ENCODE measurements around the gene PIR. TPM values are rescaled to one million over a fixed set of nuclear protein-coding genes. Genes with fewer than 3 reads are reported as not detected.

PIR gene
- total and polyA plus RNA-seq, 5 donors from 2014 or later, result 0.14 TPM; not detected in 4

DNA sequence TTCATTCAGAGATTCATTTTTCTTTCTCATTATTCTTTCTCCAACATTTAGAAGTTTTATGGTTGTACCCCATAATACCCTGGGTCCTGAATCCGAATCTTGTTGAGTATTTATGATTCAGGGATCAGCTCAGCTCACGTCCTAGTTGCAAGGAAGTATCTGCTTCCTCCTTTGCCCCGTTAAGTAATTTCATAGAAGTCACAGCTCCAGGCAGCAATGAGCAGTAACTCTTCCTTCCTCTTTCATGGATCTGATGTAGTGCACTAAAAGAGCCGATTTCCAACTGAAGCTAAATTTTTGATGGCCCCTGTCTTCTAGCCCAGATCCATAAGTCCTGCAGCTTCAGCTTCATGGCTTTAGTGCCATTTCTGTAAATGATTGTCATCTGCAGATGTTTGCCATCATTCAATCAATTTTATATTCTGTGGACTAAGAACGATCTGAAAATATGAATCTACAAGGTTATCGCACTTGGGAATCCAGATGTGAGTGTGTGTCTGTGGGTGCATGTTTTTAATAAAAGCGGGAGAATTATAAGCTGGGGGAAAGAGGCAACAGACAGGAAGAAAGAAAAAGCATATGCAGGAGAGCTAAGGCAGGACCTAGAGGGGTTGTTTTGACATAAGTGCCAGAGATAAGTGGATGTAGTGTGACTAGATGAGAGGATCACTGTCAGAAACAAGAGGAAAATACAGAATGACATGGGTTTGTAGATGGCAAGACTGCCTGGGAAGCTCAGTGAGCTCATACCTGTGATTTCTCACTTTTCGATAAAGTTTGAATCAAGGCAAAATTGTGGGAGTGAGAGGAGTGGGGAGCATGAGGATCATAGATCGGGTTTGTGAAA, 126.4 kb downstream of the PIR start:
- Histone ChIP-seq H3K27ac (ENCODE audit: insufficient read depth, low read length, poor library complexity, severe bottlenecking) (no peak overlapping the region), H3K27me3 (ENCODE audit: control insufficient read depth, insufficient read depth, low read length) (no peaks in the 10 kb centered on the region), H3K9me3 (ENCODE audit: control insufficient read depth in 2 of 2, low read length in 2 of 2) (no peaks in the 10 kb centered on the region), H3K4me3 (ENCODE audit: low read depth, low read length) (no peak overlapping the region), H3K36me3 (ENCODE audit: control insufficient read depth, insufficient read depth, low read length) (no peaks in the 10 kb centered on the region), H3K4me1 (ENCODE audit: control insufficient read depth, insufficient read depth, low read length, poor library complexity, severe bottlenecking) (no peaks in the 10 kb centered on the region)
- H3K27ac Mint-ChIP-seq, result no peak overlapping the region
- DNase-seq (no peak), ATAC-seq (ENCODE audit: low read depth in 2 of 2) (no peak)
- no peak overlapping the region for H3K4me3 Mint-ChIP-seq
- H3K9me3 Mint-ChIP-seq, result peaks cover 0 to 2% (median 0%) of the 10 kb centered on the region in 7 donors
- H3K4me1 Mint-ChIP-seq, result no peaks in the 10 kb centered on the region
- H3K36me3 Mint-ChIP-seq, result no peaks in the 10 kb centered on the region
- peaks cover 4% of the 10 kb centered on the region for H3K27me3 Mint-ChIP-seq

GRCh38 chrX:15359701-15360100, 133.4 kb downstream of the PIR start:
- no peak for ATAC-seq (ENCODE audit: low read depth in 2 of 2)

GRCh38 chrX:15358533-15358932, 134.6 kb downstream of the PIR start:
- no peaks in the 10 kb centered on the region for H3K9me3 ChIP-seq (ENCODE audit: control insufficient read depth in 2 of 2, low read length in 2 of 2)
- H3K27ac Mint-ChIP-seq, result no peak overlapping the region
- no peaks in the 10 kb centered on the region for H3K4me1 Mint-ChIP-seq
- H3K36me3 ChIP-seq (ENCODE audit: control insufficient read depth, insufficient read depth, low read length), result no peaks in the 10 kb centered on the region
- H3K36me3 Mint-ChIP-seq, result no peaks in the 10 kb centered on the region
- H3K9me3 Mint-ChIP-seq, result peaks cover 0 to 3% (median 0%) of the 10 kb centered on the region in 7 donors
- DNase-seq, result no peak
- no peak overlapping the region for H3K4me3 ChIP-seq (ENCODE audit: low read depth, low read length)
- ATAC-seq (ENCODE audit: low read depth in 2 of 2), result no peak
- H3K4me1 ChIP-seq (ENCODE audit: control insufficient read depth, insufficient read depth, low read length, poor library complexity, severe bottlenecking), result no peaks in the 10 kb centered on the region
- H3K27me3 Mint-ChIP-seq, result no peaks in the 10 kb centered on the region
- no peak overlapping the region for H3K4me3 Mint-ChIP-seq
- H3K27ac ChIP-seq (ENCODE audit: insufficient read depth, low read length, poor library complexity, severe bottlenecking), result no peak overlapping the region
- no peaks in the 10 kb centered on the region for H3K27me3 ChIP-seq (ENCODE audit: control insufficient read depth, insufficient read depth, low read length)

More at GRCh38 chrX:15359701-15360100, 133.4 kb downstream of the PIR start:
- H3K27me3 Mint-ChIP-seq, result no peaks in the 10 kb centered on the region
- no peaks in the 10 kb centered on the region for H3K36me3 Mint-ChIP-seq
- H3K27ac Mint-ChIP-seq, result no peak overlapping the region
- no peaks in the 10 kb centered on the region for H3K4me1 ChIP-seq (ENCODE audit: control insufficient read depth, insufficient read depth, low read length, poor library complexity, severe bottlenecking)
- H3K27ac ChIP-seq (ENCODE audit: insufficient read depth, low read length, poor library complexity, severe bottlenecking), result no peak overlapping the region
- no peaks in the 10 kb centered on the region for H3K9me3 ChIP-seq (ENCODE audit: control insufficient read depth in 2 of 2, low read length in 2 of 2)
- H3K4me1 Mint-ChIP-seq, result no peaks in the 10 kb centered on the region
- no peaks in the 10 kb centered on the region for H3K36me3 ChIP-seq (ENCODE audit: control insufficient read depth, insufficient read depth, low read length)
- no peak overlapping the region for H3K4me3 ChIP-seq (ENCODE audit: low read depth, low read length)
- H3K27me3 ChIP-seq (ENCODE audit: control insufficient read depth, insufficient read depth, low read length), result no peaks in the 10 kb centered on the region
- no peak for DNase-seq
- peaks cover 0 to 4% (median 0%) of the 10 kb centered on the region in 7 donors for H3K9me3 Mint-ChIP-seq
- no peak overlapping the region for H3K4me3 Mint-ChIP-seq

DNA sequence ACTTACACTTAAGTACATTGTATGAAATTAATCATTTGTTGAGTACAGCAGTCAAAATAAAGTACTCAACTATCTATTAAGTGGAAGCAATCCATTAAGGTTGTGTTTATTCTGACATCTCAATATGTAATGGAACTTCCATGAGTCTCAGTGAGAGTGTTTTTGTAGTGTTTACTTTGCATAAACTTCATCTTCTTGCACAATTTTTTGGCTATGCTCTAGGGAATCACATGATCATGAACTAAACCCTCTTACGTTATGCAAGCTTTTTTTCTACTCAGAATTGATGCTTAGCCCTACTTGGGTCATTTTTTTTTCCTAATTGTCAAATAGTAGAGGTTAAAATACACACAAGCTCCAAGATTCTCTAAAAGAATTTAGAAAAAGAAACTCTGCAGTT, 136.7 kb downstream of the PIR start:
- H3K27me3 Mint-ChIP-seq, result no peaks in the 10 kb centered on the region

DNA sequence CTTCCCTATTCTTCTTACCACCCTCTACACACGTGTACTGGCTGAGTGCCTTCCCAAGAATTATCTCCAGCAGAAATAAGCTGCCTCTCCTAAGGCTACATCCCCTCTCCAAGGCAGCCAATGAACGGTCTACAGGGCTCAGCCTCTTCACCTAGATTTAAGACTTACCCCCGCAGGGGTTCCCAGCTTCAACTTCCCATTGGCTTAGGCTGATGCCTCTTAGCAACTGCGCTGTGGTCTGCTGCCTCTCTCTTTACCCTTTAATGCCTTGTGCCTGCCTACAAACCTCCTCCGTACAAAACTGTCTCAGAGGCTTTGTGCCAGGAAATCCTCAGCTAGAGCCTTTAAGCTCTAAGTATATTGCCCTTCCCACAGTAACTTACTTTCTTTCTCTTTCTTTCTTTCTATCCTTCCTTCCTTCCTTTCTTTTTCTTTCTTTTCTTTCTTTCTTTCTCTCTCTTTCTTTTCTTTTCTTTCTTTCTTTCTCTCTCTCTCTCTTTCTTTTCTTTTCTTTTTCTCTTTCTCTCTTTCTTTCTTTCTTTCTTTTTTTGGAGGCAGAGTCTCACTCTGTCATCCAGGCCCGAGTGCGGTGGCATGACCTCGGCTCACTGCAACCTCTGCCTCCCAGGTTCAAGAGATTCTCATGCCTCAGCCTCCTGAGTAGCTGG, 142.7 kb downstream of the PIR start:
- DNase-seq, result no peak
- Mint-ChIP-seq H3K9me3 (peaks cover 0 to 3% (median 0%) of the 10 kb centered on the region in 7 donors), H3K4me1 (no peaks in the 10 kb centered on the region), H3K36me3 (no peaks in the 10 kb centered on the region), H3K27ac (no peak overlapping the region), H3K27me3 (peaks cover 6% of the 10 kb centered on the region), H3K4me3 (no peak overlapping the region)
- Histone ChIP-seq H3K27ac (ENCODE audit: insufficient read depth, low read length, poor library complexity, severe bottlenecking) (no peak overlapping the region), H3K27me3 (ENCODE audit: control insufficient read depth, insufficient read depth, low read length) (no peaks in the 10 kb centered on the region), H3K36me3 (ENCODE audit: control insufficient read depth, insufficient read depth, low read length) (no peaks in the 10 kb centered on the region), H3K9me3 (ENCODE audit: control insufficient read depth in 2 of 2, low read length in 2 of 2) (no peaks in the 10 kb centered on the region), H3K4me1 (ENCODE audit: control insufficient read depth, insufficient read depth, low read length, poor library complexity, severe bottlenecking) (no peaks in the 10 kb centered on the region), H3K4me3 (ENCODE audit: low read depth, low read length) (no peak overlapping the region)
- no peak for ATAC-seq (ENCODE audit: low read depth in 2 of 2)

More for the DNA sequence above, 136.7 kb downstream of the PIR start:
- H3K36me3 Mint-ChIP-seq, result no peaks in the 10 kb centered on the region
- H3K4me1 Mint-ChIP-seq, result no peaks in the 10 kb centered on the region
- H3K27ac Mint-ChIP-seq, result no peak overlapping the region
- no peak for DNase-seq
- Histone ChIP-seq H3K4me3 (ENCODE audit: low read depth, low read length) (no peak overlapping the region), H3K27me3 (ENCODE audit: control insufficient read depth, insufficient read depth, low read length) (no peaks in the 10 kb centered on the region), H3K9me3 (ENCODE audit: control insufficient read depth in 2 of 2, low read length in 2 of 2) (no peaks in the 10 kb centered on the region), H3K4me1 (ENCODE audit: control insufficient read depth, insufficient read depth, low read length, poor library complexity, severe bottlenecking) (no peaks in the 10 kb centered on the region), H3K36me3 (ENCODE audit: control insufficient read depth, insufficient read depth, low read length) (no peaks in the 10 kb centered on the region), H3K27ac (ENCODE audit: insufficient read depth, low read length, poor library complexity, severe bottlenecking) (no peak overlapping the region)
- ATAC-seq (ENCODE audit: low read depth in 2 of 2), result no peak
- H3K9me3 Mint-ChIP-seq, result peaks cover 0 to 4% (median 0%) of the 10 kb centered on the region in 7 donors
- H3K4me3 Mint-ChIP-seq, result no peak overlapping the region

DNA sequence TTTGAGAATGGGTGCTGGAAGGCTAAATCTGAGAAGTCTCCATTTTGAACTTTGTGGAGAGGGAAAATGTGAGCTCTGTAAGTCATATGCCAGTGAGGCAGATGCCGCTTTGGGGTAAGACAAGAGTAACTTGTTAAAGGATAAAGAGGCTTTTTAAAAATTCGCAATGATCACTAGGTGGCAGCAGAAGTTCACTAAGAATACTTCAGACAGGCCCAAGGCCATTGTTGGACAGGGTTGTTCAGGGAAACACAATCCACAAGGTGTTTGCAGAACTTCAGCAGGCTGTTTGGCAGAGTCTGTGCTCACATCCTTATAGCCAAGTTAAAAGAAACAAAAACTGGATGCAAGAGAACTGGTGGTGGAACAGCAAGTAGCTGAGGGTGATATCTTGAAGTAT, 144.1 kb downstream of the PIR start:
- ATAC-seq (ENCODE audit: low read depth in 2 of 2) (no peak), DNase-seq (peak in 2 of 3 donors; percentile 13 to 53)
- H3K27me3 ChIP-seq (ENCODE audit: control insufficient read depth, insufficient read depth, low read length), result no peaks in the 10 kb centered on the region
- H3K36me3 Mint-ChIP-seq, result no peaks in the 10 kb centered on the region
- H3K27ac Mint-ChIP-seq, result no peak overlapping the region
- H3K27ac ChIP-seq (ENCODE audit: insufficient read depth, low read length, poor library complexity, severe bottlenecking), result no peak overlapping the region
- H3K4me1 Mint-ChIP-seq, result no peaks in the 10 kb centered on the region
- peaks cover 10% of the 10 kb centered on the region for H3K27me3 Mint-ChIP-seq
- no peak overlapping the region for H3K4me3 Mint-ChIP-seq
- peaks cover 0 to 3% (median 0%) of the 10 kb centered on the region in 7 donors for H3K9me3 Mint-ChIP-seq
- H3K9me3 ChIP-seq (ENCODE audit: control insufficient read depth in 2 of 2, low read length in 2 of 2), result no peaks in the 10 kb centered on the region
- no peaks in the 10 kb centered on the region for H3K36me3 ChIP-seq (ENCODE audit: control insufficient read depth, insufficient read depth, low read length)
- H3K4me3 ChIP-seq (ENCODE audit: low read depth, low read length), result no peak overlapping the region
- H3K4me1 ChIP-seq (ENCODE audit: control insufficient read depth, insufficient read depth, low read length, poor library complexity, severe bottlenecking), result no peaks in the 10 kb centered on the region

GRCh38 chrX:15345976-15346375, 147.2 kb downstream of the PIR start:
- H3K36me3 ChIP-seq (ENCODE audit: control insufficient read depth, insufficient read depth, low read length), result no peaks in the 10 kb centered on the region
- no peaks in the 10 kb centered on the region for H3K4me1 ChIP-seq (ENCODE audit: control insufficient read depth, insufficient read depth, low read length, poor library complexity, severe bottlenecking)
- peaks cover 2% of the 10 kb centered on the region for H3K27me3 ChIP-seq (ENCODE audit: control insufficient read depth, insufficient read depth, low read length)
- Mint-ChIP-seq H3K27me3 (peaks cover 19% of the 10 kb centered on the region), H3K4me3 (no peak overlapping the region), H3K9me3 (peaks cover 0 to 2% (median 0%) of the 10 kb centered on the region in 7 donors), H3K36me3 (no peaks in the 10 kb centered on the region), H3K27ac (no peak overlapping the region), H3K4me1 (no peaks in the 10 kb centered on the region)
- H3K27ac ChIP-seq (ENCODE audit: insufficient read depth, low read length, poor library complexity, severe bottlenecking), result no peak overlapping the region
- ATAC-seq (ENCODE audit: low read depth in 2 of 2), result no peak
- no peak overlapping the region for H3K4me3 ChIP-seq (ENCODE audit: low read depth, low read length)
- no peaks in the 10 kb centered on the region for H3K9me3 ChIP-seq (ENCODE audit: control insufficient read depth in 2 of 2, low read length in 2 of 2)
- DNase-seq, result no peak
